ENCODE results near the gene CEP131. TPM values are rescaled to one million over a fixed set of nuclear protein-coding genes. Genes with fewer than 3 reads are reported as not detected.

CEP131 gene
- total RNA-seq, 4 donors from 2014 or later, result 9.2 to 35.0 (median 20.9) TPM

DNA sequence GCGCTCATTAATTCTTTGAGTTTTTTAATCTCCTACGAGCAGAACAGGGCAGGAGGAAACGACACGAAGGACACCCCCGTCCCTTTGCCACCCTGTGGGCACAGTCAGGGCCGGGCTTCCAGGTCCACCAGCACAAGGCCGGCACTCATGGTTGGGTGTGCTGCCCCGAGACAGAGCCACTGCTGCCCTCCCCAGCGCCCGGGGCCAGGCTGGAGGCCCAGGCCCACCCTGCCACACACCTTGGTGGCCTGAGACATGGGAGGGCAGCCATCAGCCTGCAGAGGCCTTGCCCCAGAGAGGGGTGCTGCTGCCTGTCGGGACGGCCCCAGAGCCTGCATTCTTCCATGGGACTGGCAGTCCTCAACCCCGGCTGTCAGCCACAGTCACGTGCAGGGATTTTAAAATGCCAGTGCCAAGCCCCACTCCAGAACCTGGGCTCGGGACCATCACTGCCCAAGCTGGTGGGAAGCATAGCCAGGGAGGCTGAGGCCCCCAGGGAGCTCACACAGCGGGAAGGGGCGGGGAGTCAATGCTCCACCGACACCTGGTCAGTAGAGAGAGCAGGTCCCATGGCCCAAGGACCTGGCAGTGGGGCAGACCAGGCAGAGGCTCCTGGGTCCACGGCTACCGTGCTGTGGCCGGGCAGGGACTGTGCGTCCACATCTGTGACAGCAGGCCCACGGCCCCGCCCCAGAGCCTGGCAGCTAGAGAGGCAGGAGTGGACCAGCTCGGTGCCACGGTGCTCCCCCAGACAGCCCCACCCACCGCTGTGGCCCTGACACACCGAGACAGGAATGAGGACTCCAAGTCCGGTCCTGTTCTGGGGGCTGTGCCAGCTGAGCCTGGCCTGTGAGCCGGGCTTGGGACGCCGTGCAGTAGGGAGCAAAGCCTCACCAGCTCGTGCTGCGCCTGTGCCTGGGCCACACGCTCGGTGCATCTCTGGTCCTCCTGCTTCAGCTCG lies 27.5 kb downstream of the CEP131 start:
- Histone ChIP-seq H3K27me3 (no peaks in the 10 kb centered on the region), H3K27ac (no peak overlapping the region), H3K36me3 (peaks cover 0 to 95% (median 2%) of the 10 kb centered on the region in 3 donors), H3K4me1 (peaks cover 0 to 7% (median under 1%) of the 10 kb centered on the region in 4 donors), H3K9me3 (no peaks in the 10 kb centered on the region), H3K4me3 (no peak overlapping the region)
- DNase-seq (ENCODE audit: low spot score in 2 of 2), result no peak
- TF ChIP-seq CTCF (IDR thresholded peaks at IDR 0.05), result no peak
- TF ChIP-seq EP300 (IDR thresholded peaks at IDR 0.05), result no peak
- TF ChIP-seq POLR2A (IDR thresholded peaks at IDR 0.05), result no peak
- WGBS, 2 donors, result 86 to 87% methylated on average over 23 to 29 of the region's 37 CpGs

GRCh38 chr17:81194225-81194760 lies 28.5 kb downstream of the CEP131 start:
- no peak overlapping the region for H3K27ac ChIP-seq
- peaks cover 0 to 98% (median 2%) of the 10 kb centered on the region in 3 donors for H3K36me3 ChIP-seq
- 78 to 91% methylated on average over 8 to 9 of the region's 21 CpGs for WGBS, 2 donors
- H3K4me1 ChIP-seq, result peaks cover 0 to 5% (median 0%) of the 10 kb centered on the region in 4 donors
- no peaks in the 10 kb centered on the region for H3K27me3 ChIP-seq
- no peak for TF ChIP-seq EP300 (IDR thresholded peaks at IDR 0.05)
- TF ChIP-seq CTCF (IDR thresholded peaks at IDR 0.05), result no peak
- no peak for TF ChIP-seq POLR2A (IDR thresholded peaks at IDR 0.05)
- no peak for DNase-seq (ENCODE audit: low spot score in 2 of 2)
- H3K9me3 ChIP-seq, result no peaks in the 10 kb centered on the region
- H3K4me3 ChIP-seq, result no peak overlapping the region

DNA sequence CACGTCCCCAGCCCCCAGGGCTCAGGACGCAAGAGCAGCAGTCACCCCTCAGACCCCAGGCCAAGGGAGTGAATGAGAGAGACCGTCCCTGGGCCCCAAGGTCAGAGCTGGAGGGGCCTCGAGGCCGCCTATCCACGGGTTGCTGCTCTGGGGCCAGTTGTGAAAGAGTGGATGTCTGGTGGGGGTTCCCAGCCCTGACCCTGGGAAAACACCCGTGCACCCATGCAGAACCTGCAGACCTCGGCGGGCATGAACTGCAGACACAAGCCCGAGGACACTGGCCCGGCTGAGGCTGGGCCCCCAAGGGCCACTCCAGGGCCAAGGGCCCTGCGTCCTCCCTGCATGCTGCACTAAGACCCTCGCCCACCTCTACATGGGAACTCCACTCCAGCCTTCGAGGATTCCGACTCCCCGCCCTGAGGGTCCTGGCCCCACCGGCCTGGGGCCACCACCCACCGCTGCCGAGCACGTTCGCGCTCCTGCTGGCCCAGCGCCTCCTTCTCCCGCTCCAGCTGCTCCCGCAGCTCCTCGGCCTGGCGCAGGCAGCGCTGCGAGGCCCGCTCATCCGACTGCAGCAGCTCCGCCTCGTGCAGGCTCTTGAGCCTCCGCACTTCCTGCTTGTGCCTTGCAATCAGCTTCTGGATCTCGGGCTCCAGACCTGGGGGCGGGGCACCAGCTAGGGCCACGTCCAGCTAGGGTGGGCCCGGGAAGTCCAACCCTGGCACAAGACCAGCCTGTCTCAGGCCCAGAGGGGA lies 29.1 kb downstream of the CEP131 start:
- WGBS, 2 donors, result 76 to 85% methylated on average over 23 to 25 of the region's 38 CpGs
- no peaks in the 10 kb centered on the region for H3K27me3 ChIP-seq
- TF ChIP-seq CTCF (IDR thresholded peaks at IDR 0.05) (no peak), EP300 (IDR thresholded peaks at IDR 0.05) (no peak), POLR2A (IDR thresholded peaks at IDR 0.05) (no peak)
- H3K4me3 ChIP-seq, result no peak overlapping the region
- H3K27ac ChIP-seq, result no peak overlapping the region
- H3K4me1 ChIP-seq, result peaks cover 0 to 5% (median 0%) of the 10 kb centered on the region in 4 donors
- DNase-seq (ENCODE audit: low spot score in 2 of 2), result no peak
- H3K36me3 ChIP-seq, result peaks cover 0 to 98% (median 2%) of the 10 kb centered on the region in 3 donors
- no peaks in the 10 kb centered on the region for H3K9me3 ChIP-seq

- Histone ChIP-seq H3K27ac (no peak overlapping the region), H3K4me1 (peaks cover 0 to 5% (median 0%) of the 10 kb centered on the region in 4 donors), H3K9me3 (no peaks in the 10 kb centered on the region), H3K36me3 (peaks cover 0 to 97% (median 2%) of the 10 kb centered on the region in 3 donors), H3K4me3 (no peak overlapping the region), H3K27me3 (no peaks in the 10 kb centered on the region)
- TF ChIP-seq EP300 (IDR thresholded peaks at IDR 0.05) (no peak), POLR2A (IDR thresholded peaks at IDR 0.05) (no peak), CTCF (IDR thresholded peaks at IDR 0.05) (no peak)
- WGBS, 2 donors, result 86 to 88% methylated on average over 9 to 11 of the region's 17 CpGs
- DNase-seq (ENCODE audit: low spot score in 2 of 2), result no peak
Measured at GRCh38 chr17:81193051-81193410, 29.7 kb downstream of the CEP131 start.

Data from tibial nerve (tissue), 4 donors.